GM04503 (cell line): ENCODE results near the gene VGLL3.
"Not testable (repeated sequence)": the region's sequence is repeated elsewhere in the genome, so short reads cannot be mapped to it uniquely, and the experiment has no call there.

Experiments used
- DNase-seq: peaks from one replicate; pipeline ENCODE4 v3.0.0-alpha.2; 2012; ENCODE audit warnings: low read depth

VGLL3 gene

GRCh38 chr3:86990734-86991481, at the start of gene VGLL3:
Gene VGLL3, minus strand, starts transcription at chr3:86991149. Its CDS starts 406 bp downstream, at chr3:86990743.
- peak; percentile 67 for DNase-seq

- no peak for DNase-seq
These were observed 46.7 kb upstream of the VGLL3 start for GRCh38 chr3:87037652-87038051.

- no peak for DNase-seq
These were observed 45.7 kb upstream of the VGLL3 start for GRCh38 chr3:87036671-87037070.

- DNase-seq = no peak
These were observed 44.4 kb upstream of the VGLL3 start for GRCh38 chr3:87035339-87035738.

GRCh38 chr3:87033205-87033604, 42.3 kb upstream of the VGLL3 start:
- no peak for DNase-seq

- no peak for DNase-seq
These were observed 35.0 kb upstream of the VGLL3 start for GRCh38 chr3:87025661-87026645.

- DNase-seq = not testable (repeated sequence)
These were observed 26.4 kb upstream of the VGLL3 start for GRCh38 chr3:87017370-87017769.

GRCh38 chr3:87009271-87009670, 18.3 kb upstream of the VGLL3 start:
- DNase-seq = no peak

GRCh38 chr3:87006844-87007439, 16.0 kb upstream of the VGLL3 start:
- no peak for DNase-seq

GRCh38 chr3:87004883-87005282, 13.9 kb upstream of the VGLL3 start:
- DNase-seq = no peak

- DNase-seq = no peak
These were observed 11.4 kb upstream of the VGLL3 start for GRCh38 chr3:87002346-87002745.

GRCh38 chr3:87001473-87002098, 10.6 kb upstream of the VGLL3 start:
- DNase-seq = no peak

GRCh38 chr3:87000940-87001339, 10.0 kb upstream of the VGLL3 start:
- no peak for DNase-seq

- DNase-seq = no peak
These were observed 7.6 kb upstream of the VGLL3 start for GRCh38 chr3:86998569-86998968.

- DNase-seq = no peak
These were observed 5.5 kb upstream of the VGLL3 start for GRCh38 chr3:86996261-86996955.

GRCh38 chr3:86995537-86995936, 4.6 kb upstream of the VGLL3 start:
- no peak for DNase-seq

- DNase-seq = no peak
These were observed 2.8 kb upstream of the VGLL3 start for GRCh38 chr3:86993704-86994103.

- DNase-seq = no peak
These were observed 989 bp upstream of the VGLL3 start for GRCh38 chr3:86991840-86992435.

- no peak for DNase-seq
These were observed 500 bp upstream of the VGLL3 start for GRCh38 chr3:86991482-86991815.

GRCh38 chr3:86990012-86990733, 776 bp downstream of the VGLL3 start:
- DNase-seq = no peak

GRCh38 chr3:86989611-86990010, 1.3 kb downstream of the VGLL3 start:
- no peak for DNase-seq
